Measurements from ENCODE around the gene ZNF577. TPM values are rescaled to one million over a fixed set of nuclear protein-coding genes. Genes with fewer than 3 reads are reported as not detected.

Gene ZNF577
- total RNA-seq, 1 donor from 2014 or later, result 7.6 TPM

GRCh38 chr19:51927859-51928258, 40.1 kb upstream of the ZNF577 start:
- no peak overlapping the region for H3K27ac ChIP-seq (ENCODE audit: low read depth, low read length)
- H3K9me3 ChIP-seq (ENCODE audit: insufficient read depth, low read depth, low read length), result peaks cover 6% of the 10 kb centered on the region
- H2AFZ ChIP-seq (ENCODE audit: low read depth, low read length), result peak overlapping the region; percentile 99

GRCh38 chr19:51926784-51927741, 39.3 kb upstream of the ZNF577 start, which contains the start of gene ZNF613:
Gene ZNF613 (plus strand): TSS chr19:51927472. CDS start chr19:51936221, 8,749 bp downstream.
- no peaks in the 10 kb centered on the region for H3K27me3 Mint-ChIP-seq (ENCODE audit: low read depth, unreplicated experiment)
- Histone ChIP-seq H3K4me2 (ENCODE audit: low read length) (peak within 1 kb of the TSS; percentile 88), H3K9ac (ENCODE audit: low read length) (peak within 1 kb of the TSS; percentile 87), H3K9me3 (ENCODE audit: insufficient read depth, low read depth, low read length) (peaks cover 12% of the 10 kb centered on the region), H3K27me3 (ENCODE audit: insufficient read depth, low read length) (no peaks in the 10 kb centered on the region), H4K20me1 (ENCODE audit: insufficient read depth, low read length) (no peaks in the 10 kb centered on the region), H3K27ac (ENCODE audit: low read depth, low read length) (peak within 1 kb of the TSS; percentile 69), H3K4me3 (ENCODE audit: insufficient read depth, low read depth, low read length) (peak within 1 kb of the TSS; percentile 91), H3K79me2 (ENCODE audit: insufficient read depth, low read length) (peaks cover 13% of the 10 kb centered on the region), H3K4me1 (ENCODE audit: insufficient read depth, low read length) (no peaks in the 10 kb centered on the region), H3K36me3 (ENCODE audit: insufficient read depth, low read length) (peaks cover 5% of the 10 kb centered on the region), H2AFZ (ENCODE audit: low read depth, low read length) (peak within 1 kb of the TSS; percentile 99)
- H3K27ac Mint-ChIP-seq (ENCODE audit: unreplicated experiment), result peak within 1 kb of the TSS; percentile 99
- TF ChIP-seq EZH2 (IDR thresholded peaks at IDR 0.05; ENCODE audit: insufficient read depth, low read length) (no peak), CTCF (IDR thresholded peaks at IDR 0.05; ENCODE audit: insufficient read depth, low read depth, low read length) (no peak)
- peak within 1 kb of the TSS; percentile 100 for H3K4me3 Mint-ChIP-seq (ENCODE audit: unreplicated experiment)
- peak; percentile 94 for DNase-seq (ENCODE audit: low read depth)
- peaks cover 31% of the 10 kb centered on the region for H3K36me3 Mint-ChIP-seq (ENCODE audit: low read depth, unreplicated experiment)
- peaks cover 4% of the 10 kb centered on the region for H3K4me1 Mint-ChIP-seq (ENCODE audit: low read depth, unreplicated experiment)
- H3K9me3 Mint-ChIP-seq (ENCODE audit: unreplicated experiment), result peaks cover 47% of the 10 kb centered on the region
- peak; percentile 63 for FAIRE-seq

More at GRCh38 chr19:51927859-51928258, 40.1 kb upstream of the ZNF577 start:
- Histone ChIP-seq H3K79me2 (ENCODE audit: insufficient read depth, low read length) (peaks cover 13% of the 10 kb centered on the region), H3K27me3 (ENCODE audit: insufficient read depth, low read length) (no peaks in the 10 kb centered on the region), H3K36me3 (ENCODE audit: insufficient read depth, low read length) (peaks cover 5% of the 10 kb centered on the region), H3K9ac (ENCODE audit: low read length) (peak overlapping the region; percentile 87), H3K4me3 (ENCODE audit: insufficient read depth, low read depth, low read length) (peak overlapping the region; percentile 91), H3K4me1 (ENCODE audit: insufficient read depth, low read length) (no peaks in the 10 kb centered on the region), H4K20me1 (ENCODE audit: insufficient read depth, low read length) (no peaks in the 10 kb centered on the region), H3K4me2 (ENCODE audit: low read length) (peak overlapping the region; percentile 88)
- H3K27ac Mint-ChIP-seq (ENCODE audit: unreplicated experiment), result peak overlapping the region; percentile 99
- DNase-seq (ENCODE audit: low read depth), result no peak
- TF ChIP-seq EZH2 (IDR thresholded peaks at IDR 0.05; ENCODE audit: insufficient read depth, low read length) (no peak), CTCF (IDR thresholded peaks at IDR 0.05; ENCODE audit: insufficient read depth, low read depth, low read length) (no peak)
- no peak for FAIRE-seq
- H3K9me3 Mint-ChIP-seq (ENCODE audit: unreplicated experiment), result peaks cover 40% of the 10 kb centered on the region
- peak overlapping the region; percentile 100 for H3K4me3 Mint-ChIP-seq (ENCODE audit: unreplicated experiment)
- H3K4me1 Mint-ChIP-seq (ENCODE audit: low read depth, unreplicated experiment), result peaks cover 4% of the 10 kb centered on the region
- peaks cover 35% of the 10 kb centered on the region for H3K36me3 Mint-ChIP-seq (ENCODE audit: low read depth, unreplicated experiment)
- H3K27me3 Mint-ChIP-seq (ENCODE audit: low read depth, unreplicated experiment), result no peaks in the 10 kb centered on the region

Data from astrocyte (in vitro differentiated cells and primary cell).